T-helper 9 cell (primary cell): ENCODE results near the gene NSMF.

Source experiments
- DNase-seq: peaks from one replicate; pipeline ENCODE4 v3.0.0-alpha.2; 2020

Gene NSMF

DNA sequence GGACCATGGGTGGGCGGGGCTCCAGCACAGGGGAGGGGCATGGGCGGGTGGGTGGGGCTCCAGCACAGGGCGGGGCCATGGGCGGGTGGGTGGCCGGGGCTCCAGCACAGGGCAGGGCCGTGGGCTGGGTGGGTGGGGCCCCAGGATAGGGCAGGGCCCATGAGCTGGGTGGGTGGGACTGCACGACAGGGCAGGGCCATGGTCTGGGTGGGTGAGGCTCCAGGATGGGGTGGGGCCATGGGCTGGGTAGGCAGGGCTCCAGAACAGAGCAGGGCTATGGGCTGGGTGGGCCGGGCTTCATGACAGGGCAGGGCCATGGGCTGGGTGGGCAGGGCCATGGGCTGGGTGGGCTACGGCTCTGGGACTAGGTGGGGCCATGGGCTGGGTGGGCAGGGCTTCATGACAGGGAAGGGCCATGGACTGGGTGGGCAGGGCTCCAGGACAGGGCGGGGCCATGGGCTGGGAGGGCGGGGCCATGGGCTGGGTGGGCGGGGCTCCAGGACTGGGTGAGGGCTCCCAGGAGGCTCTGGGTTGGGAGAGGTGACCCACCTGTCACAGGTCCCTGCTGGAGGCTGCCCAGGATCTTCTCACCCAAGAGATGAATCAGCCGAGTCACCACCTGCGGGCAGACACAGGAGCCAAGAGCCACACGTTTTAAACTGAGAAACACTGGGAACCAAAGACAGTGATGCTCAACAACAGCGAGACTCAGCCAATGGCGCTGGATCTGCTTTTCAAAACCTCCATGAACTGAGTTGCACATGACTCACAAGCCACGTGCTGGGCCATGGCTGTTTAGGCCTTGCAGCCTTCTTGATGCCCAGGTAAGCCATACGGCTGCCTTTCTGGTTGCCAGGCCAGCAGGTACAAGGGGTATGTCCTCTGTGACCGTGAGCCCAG is 33.6 kb upstream of the NSMF start:
- DNase-seq, result no peak

DNA sequence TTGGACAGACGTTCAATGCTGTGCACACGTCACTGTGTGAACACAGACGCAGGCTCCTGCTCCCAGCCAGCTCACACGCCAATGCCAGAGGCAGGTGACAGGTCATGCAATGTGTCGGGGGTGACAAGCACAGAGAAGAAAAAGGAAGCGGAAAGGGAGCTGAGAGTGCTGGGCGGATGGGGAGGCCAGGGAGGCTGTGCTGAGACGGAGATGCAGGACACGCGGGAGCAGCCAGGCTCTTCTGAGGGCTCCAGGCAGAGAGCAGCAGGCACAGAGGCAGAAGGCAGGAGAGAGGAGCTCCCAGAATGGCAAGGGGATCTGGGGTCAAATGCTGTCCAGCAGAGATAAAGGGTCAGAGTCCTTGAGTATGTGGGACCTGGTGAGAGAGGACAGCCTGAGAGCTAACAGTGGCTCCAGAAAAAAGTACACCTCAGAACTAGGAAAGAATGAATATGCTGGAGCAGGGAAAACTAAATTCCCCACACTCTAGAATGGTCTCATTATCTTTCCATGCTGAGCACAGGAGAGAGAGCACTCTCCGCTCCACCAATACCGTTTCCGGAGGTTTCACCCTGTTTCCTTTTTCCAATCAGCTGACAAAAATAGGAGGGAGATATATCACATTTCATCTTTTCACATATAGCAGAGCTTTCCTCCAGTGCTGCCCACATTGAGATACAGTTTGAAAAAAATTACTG is 32.8 kb upstream of the NSMF start:
- no peak for DNase-seq

DNA sequence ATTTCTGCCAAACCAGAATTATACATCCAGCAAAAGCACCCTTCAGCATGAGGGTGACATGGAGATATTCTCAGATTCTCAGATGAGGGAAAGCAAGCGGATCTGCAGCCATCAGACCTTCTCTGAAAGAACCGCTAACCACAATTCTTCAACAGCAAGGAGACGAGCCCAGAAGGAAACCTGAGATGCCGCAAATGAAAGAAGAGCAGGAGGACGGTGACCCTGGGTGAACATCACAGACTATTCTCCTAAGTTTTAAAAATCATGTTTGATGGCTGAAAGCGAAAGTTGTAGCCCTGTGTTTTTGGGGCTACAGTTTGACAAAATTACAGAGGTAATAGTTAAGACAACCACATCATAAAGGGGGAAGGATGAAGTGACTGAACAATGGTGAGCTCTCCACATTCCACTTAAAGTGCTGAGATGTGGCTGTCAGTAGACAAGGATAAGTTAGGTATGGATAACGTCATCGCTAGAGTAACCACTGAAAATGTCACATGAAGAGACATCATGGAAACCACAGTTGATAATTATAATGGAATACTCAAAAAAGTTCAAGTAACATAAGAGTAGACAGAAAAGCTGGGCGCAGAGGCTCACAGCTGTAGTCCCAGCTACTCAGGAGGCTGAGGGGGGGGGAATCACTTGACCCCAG is 31.5 kb upstream of the NSMF start:
- DNase-seq, result no peak

DNA sequence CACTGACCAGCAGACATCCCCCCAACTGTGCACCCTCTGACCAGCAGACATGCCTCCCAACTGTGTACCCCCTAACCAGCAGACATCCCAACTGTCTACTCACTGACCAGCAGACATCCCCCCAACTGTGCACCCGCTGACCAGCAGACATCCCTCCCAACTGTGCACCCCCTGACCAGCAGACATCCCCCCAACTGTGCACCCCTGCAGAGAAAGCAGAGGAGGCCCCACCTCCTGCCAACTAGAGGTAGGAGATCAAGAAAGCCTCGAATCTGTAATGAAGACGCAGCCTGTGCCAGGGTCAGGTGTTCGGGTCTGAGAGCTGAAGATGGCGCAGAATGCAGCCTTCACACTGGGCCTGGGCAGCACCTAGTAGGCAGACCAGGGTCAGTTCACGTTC is 29.8 kb upstream of the NSMF start:
- DNase-seq, result no peak

DNA sequence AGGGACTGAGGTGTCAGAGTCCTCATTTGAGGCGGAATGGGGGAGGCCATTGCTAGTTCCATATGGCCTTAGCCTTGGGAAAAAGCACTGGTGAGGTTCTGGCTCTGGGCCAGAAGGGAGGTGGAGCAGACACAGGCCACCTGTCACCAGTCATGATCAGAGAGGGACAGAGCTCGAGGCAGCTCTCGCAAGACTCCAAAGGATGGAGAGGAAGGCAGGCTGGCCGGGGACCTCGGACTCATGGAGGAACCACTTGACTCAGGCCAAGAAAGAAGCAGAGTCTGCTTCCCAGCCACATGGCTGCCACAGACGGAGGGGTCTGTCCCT is 29.2 kb upstream of the NSMF start:
- no peak for DNase-seq

DNA sequence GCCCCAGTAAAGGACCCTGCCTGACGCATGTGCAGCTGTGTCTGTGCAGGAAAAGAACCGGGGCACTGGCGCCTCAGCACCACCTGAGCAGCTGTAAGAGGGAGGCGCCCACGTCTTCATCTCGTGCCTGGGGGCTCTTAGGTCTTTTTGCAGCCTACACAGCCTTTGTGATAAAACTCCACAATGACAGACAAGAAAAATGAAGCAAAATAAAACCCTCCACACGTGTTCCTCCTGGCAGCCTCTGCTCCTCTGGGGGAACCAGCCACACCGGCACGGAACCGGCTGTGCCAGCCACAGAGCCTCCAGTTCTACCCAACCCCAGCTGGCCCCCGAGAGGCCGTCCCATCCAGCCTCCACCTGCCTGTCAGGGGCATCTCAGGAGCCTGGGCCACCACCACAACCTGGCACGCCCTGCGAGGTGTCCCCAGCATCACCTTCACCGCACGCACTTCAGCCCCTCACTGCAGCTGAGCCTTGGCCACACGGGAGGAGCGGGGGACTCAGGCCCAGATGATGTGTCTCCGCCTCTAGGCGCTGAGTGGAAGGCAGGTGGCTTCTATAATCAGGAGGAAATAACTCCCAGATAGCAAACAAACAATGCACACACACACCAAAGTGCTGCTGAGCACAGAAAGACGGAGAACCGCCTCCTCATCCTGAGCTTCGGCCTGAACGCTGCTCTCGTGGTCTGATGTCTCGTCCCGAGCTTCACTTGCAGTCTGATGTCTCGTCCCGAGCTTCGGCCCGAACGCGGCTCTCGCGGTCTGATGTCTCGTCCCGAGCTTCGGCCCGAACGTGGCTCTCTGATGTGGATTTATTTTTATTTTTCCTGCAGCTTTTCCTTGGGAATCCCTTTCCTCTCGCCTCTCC is 28.6 kb upstream of the NSMF start:
- DNase-seq, result no peak

DNA sequence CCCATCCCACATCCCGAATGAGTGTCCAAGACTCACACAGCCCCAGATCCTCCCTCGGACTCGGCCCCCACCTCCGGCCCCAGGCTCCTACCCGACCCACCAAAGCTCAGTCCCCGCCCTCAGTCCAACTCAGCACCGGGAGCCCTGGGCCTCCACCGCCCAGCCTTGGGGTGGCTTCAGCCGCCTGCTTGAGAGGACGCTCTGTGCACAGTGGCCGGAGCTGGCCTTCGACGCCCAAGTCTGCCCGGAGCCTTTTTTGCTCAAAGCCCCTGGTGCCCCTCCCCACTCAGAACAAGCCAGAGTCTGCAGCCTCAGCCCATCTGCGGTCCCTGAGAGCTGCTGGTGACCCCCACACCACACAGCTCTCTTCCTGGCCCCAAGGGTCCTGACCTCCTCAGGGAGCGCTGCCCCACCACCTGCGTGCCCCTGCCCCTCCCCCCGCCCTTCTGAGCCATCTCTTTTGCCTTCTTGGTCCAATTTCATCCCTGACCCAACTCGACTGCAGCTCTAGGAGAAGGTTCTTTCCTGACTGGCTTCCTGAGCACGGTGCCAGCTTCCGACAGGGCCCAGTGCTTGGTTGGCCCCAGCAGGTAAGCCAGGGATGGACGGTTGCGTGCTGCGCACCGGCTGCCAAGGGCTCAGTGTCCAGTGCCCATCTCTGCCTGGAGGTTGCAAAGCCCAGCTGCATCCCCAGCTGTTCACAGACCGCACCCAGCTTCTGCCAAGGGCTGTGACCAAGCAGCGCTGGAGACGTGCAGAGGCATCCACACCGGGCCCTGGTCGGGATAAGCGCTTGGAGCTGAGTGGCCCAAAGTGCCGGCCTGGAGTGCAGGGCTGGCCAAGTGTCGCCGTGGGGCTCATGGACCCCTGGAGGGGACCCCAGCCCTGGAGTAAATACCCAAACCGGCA is 27.7 kb upstream of the NSMF start:
- DNase-seq, result no peak

DNA sequence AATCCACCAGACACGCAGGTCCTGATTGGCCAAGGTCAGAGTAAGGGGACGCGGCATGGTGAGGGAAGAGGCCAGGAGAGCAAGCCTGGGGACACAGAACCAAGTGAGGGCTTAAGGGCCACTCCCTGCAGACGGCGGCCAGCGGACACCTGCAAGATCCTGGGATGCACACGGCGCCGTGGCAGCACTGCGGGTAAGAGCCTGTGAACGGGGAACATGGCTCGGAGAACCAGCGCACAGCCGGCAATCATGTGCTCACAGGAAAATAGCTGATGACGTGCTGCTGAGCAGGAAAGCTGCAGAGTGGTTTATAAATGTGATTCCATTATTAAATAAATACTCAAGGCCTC is 27.0 kb upstream of the NSMF start:
- DNase-seq, result no peak

DNA sequence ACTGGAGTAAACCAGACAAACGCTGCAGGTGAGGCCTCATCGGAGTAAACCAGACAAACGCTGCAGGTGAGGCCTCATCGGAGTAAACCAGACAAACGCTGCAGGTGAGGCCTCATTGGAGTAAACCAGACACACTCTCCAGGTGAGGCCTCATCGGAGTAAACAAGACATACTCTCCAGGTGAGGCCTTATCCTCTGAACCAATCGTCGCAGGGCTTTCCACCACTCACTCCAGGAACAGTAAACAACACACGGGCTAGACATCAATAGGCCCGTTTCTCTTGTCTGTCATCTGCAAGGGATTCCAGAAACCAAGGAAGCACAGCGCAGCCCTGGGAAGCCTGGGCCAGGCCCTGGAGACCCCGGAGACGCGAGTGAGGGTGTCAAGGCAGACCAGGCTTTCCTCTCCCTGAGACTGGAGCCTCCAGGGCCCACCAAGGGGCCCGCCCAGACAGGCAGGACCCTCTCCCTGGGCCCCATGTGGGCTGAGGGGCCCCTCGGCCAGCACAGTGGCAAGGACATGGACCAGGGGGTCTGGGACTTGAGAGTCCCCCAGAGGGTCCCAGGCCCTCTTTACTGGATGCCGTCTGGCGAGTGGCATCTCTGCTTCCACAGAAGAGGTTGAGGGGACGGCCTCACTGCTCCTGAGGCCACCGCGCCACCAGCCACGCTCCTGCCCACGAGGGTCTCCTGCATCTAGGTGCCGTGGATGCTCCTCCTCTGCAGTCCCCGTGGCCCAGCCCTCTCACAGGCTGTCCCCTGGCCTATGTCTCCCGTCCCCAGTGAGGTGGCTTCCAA is 26.4 kb upstream of the NSMF start:
- DNase-seq, result no peak

DNA sequence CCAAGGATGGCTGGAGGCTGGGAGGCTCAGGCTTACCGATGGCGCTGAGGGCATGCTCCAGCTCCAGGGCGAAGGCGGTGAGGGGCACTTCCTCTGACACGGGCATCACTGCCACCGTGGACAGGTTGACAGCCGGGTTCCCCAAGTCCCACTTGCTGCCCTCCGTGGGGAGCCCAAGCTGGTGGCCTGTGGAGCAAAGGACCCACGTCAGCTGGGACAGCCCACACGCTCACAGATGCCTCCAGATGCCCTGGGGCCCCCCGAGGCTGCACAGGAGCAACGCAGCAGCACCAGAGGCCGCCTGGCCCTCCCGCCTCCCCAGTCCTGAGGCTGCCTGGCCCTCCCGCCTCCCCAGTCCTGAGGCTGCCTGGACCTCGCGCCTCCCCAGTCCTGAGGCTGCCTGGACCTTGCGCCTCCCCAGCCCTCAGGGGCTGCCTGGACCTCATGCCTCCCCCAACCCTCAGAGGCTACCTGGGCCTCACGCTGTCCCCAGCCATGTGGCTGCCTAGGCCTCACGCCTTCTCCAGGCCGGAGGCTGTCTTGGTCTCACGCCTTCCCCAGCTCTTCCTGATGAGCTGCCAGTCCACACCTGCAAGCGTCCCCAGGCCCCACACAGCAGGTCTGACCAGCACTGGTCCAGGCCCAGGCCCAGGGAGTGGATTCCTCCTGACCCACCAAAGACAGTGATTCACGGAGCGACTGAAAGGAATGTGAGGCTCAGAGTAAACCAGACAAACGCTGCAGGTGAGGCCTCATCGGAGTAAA is 25.6 kb upstream of the NSMF start:
- no peak for DNase-seq

DNA sequence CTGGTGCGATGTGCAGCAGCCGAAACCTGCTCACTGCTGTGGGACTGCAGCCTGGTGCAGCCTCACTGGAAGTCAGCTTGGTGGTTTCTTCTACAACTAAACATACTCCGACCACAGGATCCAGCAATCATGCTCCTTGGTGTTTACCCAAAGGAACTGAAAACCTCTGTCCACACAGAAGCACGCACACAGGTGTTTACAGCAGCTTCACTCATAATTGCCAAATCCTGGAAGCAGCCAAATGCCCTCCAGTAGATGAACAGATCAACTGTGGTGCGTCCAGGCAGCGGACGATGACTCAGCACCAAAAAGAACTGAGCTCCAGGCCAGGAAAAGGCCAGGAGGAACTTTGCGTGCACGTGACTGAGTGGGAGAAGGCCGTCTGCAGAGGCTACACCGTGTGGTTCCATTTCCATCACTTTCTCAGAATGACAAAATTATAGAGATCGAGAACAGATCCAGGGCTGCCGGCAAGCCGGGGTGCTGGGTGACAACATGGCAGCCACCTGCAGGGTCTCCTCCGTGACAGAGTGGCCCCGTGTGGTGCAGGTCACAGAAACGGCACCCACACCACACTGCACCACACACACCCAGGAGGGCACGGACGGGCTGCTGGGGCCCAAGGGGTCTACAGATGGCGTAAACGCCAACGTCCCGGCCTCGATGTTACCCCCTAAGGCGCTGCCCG is 23.1 kb upstream of the NSMF start:
- no peak for DNase-seq

DNA sequence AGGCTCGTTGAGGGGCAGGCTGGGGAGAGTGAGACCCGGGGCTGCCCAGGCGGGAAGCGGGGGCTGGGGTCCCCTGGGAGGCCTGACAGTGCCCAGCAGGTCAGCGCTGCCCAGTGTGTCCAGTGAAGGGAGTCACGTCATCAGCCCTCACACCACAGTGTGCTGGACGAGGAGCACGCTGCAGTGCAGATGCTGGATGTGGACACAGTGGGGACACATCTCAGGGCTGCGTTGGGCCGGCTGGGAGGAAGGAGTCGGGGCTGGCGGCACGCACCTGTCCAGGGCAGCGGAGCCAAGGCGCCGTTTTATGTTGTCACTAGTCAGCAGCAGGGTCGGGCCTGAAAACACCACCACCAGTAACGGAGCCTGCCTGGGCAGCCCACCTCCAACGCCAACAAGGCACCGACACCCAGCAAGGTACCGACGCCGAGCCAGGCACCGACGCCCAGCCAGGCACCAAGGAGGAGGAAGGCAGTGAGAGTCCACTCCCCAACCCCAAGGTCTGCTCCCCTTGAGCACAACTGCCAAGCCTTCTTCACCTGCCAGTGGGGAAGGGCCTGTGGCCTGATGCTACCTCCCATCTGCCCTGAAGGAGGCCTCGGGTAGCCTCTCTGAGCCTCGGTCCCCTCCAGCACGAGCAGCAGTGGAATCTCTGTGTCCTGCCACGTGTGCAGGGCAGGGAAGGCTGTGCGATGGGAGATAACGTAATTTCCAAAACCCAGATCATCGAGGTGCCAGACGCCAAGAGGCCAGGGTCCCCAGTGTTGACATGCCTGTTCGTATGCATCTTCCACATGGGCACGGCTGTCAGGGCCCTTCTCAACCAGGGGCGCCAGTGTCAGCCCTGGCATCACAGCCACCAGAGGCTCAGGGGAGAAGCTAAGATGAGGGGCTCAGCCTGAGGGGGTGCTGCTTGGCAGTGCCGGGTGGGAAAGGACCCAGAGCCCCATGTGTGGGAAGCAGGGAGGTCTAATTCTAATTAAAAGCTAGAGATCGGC is 21.9 kb upstream of the NSMF start:
- no peak for DNase-seq

DNA sequence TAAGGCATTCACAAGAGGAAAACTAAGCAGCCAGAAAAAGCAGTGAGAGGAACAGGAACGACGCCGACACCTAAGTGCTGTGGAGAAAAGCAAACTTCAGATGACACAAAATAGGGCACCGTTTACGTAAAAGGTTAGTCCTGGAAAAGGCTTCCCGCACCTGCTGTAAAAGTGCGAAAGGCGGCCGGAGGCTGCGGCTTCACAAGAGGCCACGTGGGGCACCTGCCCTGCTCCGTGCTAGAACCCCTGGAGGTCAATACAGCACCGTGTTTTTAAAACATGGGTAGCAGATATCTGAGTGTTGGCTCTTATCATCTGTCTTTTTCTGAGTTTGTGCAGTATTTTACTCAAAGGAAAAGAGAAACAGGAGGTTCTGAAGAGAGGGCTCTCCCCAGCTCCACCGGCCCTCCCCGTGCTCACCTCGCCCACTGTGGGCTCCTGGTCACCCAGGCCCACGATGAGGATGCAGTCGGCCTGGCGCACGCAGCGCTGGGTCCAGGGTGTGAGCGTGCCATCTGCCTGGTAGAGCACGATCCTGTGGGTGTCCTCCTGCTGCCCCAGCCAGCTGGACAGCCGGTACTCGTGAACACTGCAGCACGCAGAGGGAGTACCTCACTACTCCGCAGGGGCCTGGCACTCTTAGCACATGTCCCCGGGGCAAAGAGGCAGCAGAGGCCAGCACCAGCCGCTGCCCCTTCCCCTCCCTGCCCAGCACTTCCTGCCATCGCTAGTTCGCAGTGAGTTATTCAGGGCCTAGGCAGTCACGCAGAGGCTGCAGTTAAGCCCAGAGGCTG is 21.0 kb upstream of the NSMF start:
- DNase-seq, result no peak

DNA sequence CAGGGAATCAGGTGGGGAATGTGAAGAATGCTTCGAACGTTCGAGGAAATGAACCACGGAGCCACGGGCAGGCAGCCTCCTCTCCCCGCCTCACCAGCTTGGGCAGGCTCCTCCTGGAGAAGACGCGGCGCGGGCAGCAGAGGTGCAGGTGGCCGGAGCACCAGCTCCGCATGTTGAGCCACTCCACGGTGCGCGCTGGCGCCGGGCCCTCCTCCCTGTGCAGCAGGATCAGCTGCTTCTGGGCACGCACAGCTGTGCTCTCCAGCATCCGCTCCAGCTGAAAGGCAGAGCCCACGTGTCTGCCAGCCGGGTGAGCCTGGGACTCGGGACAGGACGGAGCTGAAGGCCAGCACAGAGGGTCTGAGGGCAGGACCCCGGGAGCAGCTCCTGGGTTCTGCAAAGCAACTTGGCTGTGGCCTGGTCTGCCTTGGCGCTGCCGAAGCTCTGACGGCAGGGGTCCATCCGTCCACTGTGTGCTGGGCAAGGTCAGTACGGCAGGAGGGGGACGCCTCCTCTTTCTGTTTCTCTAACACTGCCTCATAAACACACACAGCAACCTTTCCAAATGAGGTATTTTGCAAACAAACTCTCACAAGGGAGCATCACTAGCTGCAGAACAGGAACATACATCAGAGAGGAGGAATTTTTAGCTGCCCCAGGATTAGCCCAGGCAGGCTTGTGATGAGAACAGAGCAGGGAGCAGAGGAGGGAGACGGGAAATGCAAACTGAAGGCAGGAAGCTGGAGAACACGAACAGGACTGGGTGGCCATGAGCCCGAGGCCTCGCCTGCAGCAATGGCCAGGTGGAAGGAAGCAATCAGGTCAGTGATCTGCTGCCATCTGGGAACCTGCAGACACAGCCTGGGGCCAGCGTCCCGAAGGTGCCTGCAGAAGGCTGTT is 20.1 kb upstream of the NSMF start:
- DNase-seq, result no peak

DNA sequence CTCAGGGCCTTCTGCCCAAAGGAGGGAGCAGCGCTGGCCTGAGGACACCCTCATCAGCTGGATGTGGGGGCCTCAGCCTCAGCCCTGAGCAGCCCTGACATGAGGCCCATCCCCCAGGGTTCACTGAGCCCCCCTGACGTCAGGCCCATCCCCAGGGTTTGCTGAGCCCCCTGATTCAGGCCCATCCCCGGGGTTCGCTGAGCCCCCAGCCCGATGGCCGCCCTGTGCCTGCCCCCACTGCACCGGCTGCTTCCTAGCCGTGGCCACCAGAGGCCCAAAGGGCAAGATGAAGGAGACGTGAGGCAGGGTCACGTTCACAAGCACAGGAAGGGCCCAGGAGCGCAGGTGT is 19.5 kb upstream of the NSMF start:
- DNase-seq, result no peak

DNA sequence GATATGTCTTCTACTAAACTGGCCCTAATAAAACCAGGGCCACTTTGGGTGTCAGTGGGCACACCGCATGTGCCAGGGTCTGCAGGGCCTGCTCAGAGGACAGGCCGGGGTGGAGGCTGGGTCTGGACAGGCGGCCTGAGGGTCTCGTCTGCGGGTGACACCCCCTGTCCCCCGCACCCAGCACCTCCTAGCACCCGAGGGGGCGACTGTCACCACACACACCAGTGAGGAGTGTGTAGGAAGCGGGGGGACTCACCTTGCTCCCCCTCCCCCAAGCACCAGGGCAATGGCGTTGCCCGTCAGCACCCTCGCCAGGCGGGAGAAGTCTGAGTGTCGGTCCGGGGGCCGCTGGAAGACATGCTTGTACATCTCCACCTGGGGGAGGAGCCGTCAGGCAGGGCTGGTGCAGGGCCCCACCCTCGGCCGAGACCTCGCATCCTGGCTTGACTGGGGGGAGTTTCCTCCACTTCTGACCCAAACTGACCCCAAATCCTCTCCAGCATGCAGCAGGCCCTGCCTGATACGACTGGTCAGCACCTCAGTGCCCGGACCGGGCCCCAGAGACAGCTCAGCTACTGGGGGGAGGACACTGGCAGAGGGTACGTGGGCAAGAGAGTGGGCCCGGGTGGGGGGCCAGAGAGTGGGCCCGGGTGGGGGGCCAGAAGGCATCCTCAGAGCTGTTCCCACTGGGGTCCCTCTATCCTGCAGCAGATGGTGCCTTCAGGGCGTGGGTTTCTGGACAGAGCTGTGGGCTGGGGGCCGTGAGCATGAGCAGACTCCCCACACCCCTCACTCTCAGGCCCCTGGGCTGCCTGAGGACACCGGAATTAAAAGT is 18.9 kb upstream of the NSMF start:
- no peak for DNase-seq
